Mucosa of descending colon (tissue), 3 donors: Measurements from ENCODE around the gene PHYKPL. TPM values are rescaled to one million over a fixed set of nuclear protein-coding genes. Genes with fewer than 3 reads are reported as not detected.

ENCODE experiments used
- ATAC-seq: fragments of 200-7000 bp; cut with Tn5 transposase; one replicate; pipeline ENCODE4 v1.9.1; 2020; ENCODE audit warnings: mild to moderate bottlenecking, moderate library complexity
- DNase-seq, 3 donors: peaks; one replicate each; pipeline ENCODE4 v3.0.0-alpha.2; 2020
- H3K36me3 ChIP-seq: fragments of 200-600 bp; one replicate; pipeline ENCODE4 v1.8.0; 2021; ENCODE audit warnings: low read depth, mild to moderate bottlenecking
- H3K4me1 ChIP-seq: fragments of 200-600 bp; one replicate; pipeline ENCODE4 v1.8.0; 2021; ENCODE audit warnings: low read depth, mild to moderate bottlenecking
- H3K4me3 ChIP-seq: fragments of 200-600 bp; one replicate; pipeline ENCODE4 v1.8.0; 2021; ENCODE audit warnings: mild to moderate bottlenecking
- H3K9me3 ChIP-seq: fragments of 200-600 bp; one replicate; pipeline ENCODE4 v1.8.0; 2021; ENCODE audit warnings: mild to moderate bottlenecking
- intact Hi-C, 2 donors: fragments of 100-400 bp; cut with DNase I in 1 of 2; cut with micrococcal nuclease in 1 of 2; formaldehyde crosslinking; loops; one replicate each; pipeline versions ENCODE4 v1.11.0 to v1.11.1; 2022; cut with DNase I, micrococcal nuclease
- total RNA-seq, 3 donors: library from RNA; stranded (reverse); fragmentation: NEBNext Ultra II Directional in 2 of 3; extraction: Animal tissue kit (Norgen Biotek cat#: 25700) in 2 of 3; gene quantifications; one replicate each; pipeline versions ENCODE4 v1.2.1 to v1.2.4, GENCODE V29; 2021 to 2023
- TF ChIP-seq, protein P1 (sequence below): fragments of 200-600 bp; IDR thresholded peaks from one replicate; pipeline ENCODE4 v1.8.0; 2022; ENCODE audit warnings: antibody characterized with exemption, mild to moderate bottlenecking
- donor health status: DM: no; HTN: no; CAD: no; lungs with moderate emphysema.
- donor health status: DM: no; HTN: no; CAD: no.
- donor health status: DM: no; HTN: yes; CAD: no.

The PHYKPL gene
- total RNA-seq, 3 donors from 2014 or later, result 179 to 331 (median 194) TPM

DNA sequence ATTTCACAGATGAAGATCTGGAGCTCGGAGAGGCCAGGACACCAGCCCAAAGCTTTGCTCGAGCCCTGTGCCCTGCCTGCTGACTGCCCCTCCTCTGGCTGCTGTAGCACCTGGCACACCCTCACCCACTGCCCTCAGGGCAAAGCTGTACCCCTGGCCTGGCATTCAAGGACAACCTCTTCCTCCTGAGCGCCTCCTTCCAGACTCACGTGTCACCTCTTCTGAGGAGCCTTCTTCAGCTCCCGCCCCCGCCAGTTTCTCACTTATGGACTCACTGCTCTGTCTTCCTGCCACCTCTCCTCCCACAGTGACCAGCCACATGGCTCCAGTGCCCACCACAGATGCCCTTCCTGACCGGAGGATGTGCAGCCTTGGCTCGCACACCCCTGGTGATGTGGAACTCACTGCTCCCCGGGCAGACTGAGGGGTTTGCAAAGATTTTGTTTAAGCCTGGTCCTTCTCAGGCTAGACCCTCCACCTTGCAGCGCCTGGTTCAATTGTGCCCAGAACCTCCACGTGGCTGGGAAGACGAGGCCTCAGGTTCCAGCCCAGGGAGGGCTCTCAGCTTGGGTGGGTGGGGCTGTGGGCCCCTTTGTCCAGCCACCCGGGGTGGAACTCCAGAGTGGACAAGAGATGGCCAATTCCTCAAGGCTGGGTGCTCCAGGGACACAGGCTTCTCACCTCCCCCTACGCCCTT is 46.6 kb upstream of the PHYKPL start:
- intact Hi-C loops, result loop anchor here in 1 of 2 donors (10.0 kb wide), 1 partner anchor 276 kb away; no protein-coding TSS in a partner anchor
- ATAC-seq, result no peak
- peak in 1 of 3 donors; percentile 19 for DNase-seq
- no peaks in the 10 kb centered on the region for H3K36me3 ChIP-seq
- no peak overlapping the region for H3K4me3 ChIP-seq
- H3K4me1 ChIP-seq, result no peaks in the 10 kb centered on the region
- TF ChIP-seq, protein P1, sequence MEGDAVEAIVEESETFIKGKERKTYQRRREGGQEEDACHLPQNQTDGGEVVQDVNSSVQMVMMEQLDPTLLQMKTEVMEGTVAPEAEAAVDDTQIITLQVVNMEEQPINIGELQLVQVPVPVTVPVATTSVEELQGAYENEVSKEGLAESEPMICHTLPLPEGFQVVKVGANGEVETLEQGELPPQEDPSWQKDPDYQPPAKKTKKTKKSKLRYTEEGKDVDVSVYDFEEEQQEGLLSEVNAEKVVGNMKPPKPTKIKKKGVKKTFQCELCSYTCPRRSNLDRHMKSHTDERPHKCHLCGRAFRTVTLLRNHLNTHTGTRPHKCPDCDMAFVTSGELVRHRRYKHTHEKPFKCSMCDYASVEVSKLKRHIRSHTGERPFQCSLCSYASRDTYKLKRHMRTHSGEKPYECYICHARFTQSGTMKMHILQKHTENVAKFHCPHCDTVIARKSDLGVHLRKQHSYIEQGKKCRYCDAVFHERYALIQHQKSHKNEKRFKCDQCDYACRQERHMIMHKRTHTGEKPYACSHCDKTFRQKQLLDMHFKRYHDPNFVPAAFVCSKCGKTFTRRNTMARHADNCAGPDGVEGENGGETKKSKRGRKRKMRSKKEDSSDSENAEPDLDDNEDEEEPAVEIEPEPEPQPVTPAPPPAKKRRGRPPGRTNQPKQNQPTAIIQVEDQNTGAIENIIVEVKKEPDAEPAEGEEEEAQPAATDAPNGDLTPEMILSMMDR, result no peak
- H3K9me3 ChIP-seq, result peaks cover 10% of the 10 kb centered on the region

DNA sequence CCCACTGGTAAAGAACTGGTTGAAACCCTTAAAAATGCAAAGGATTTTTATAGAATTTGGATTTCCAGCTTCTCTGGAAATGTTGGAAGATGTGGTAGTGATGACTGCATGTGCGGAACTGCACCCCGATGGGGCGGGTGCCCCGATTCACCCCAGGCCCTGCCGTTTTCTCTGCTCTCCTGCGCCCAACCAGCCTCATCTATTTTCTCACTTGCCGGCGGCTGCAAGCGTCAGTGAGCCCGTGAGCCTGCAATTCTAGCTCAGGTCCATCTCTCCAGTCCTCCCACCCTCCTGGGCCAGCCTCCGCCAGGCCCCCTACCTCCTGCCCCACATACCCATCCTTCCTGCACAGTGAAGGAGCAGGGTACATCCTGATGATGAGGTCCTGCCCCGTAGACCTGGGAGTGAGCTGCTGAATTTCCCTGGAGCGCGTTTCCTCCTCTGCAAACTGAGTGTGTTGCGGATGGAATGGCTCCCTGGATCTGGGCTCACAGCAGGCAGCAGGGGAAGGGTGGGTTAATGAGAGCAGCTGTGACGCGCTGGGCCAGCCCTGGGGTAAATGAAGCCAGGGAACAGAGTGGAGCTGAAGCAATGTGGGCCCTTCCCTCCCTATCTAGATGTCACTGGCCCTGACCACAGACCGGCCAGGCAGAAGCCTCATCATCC is 45.9 kb upstream of the PHYKPL start:
- H3K9me3 ChIP-seq, result peaks cover 3% of the 10 kb centered on the region

DNA sequence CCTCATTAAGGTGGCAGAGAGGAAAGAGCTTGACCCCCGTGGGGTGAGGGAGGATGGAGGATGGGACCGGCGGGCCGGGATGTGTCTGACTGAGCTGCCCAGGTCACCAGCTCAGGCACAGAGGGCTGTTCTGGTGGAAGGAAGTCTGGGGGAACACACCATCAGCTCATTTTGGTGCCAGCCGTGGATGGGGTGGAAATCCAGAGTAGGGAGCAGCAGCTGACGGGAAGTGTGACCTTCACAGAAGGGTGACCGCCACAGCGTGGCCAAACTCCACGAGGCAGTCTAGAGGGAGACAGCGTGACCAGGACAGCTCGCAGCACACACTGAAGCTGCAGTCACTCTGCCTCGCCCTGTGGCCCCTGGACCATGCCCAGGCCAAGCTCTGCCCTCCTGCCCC is 45.3 kb upstream of the PHYKPL start:
- no peak for ATAC-seq
- TF ChIP-seq, protein P1, result no peak
- Histone ChIP-seq H3K36me3 (no peaks in the 10 kb centered on the region), H3K9me3 (peaks cover 2% of the 10 kb centered on the region), H3K4me3 (no peak overlapping the region), H3K4me1 (no peaks in the 10 kb centered on the region)
- intact Hi-C loops, result loop anchor here in 1 of 2 donors (10.0 kb wide), 1 partner anchor 277 kb away; no protein-coding TSS in a partner anchor
- peak in 1 of 3 donors; percentile 21 for DNase-seq

More for the DNA sequence above, 45.9 kb upstream of the PHYKPL start:
- Histone ChIP-seq H3K4me3 (no peak overlapping the region), H3K36me3 (no peaks in the 10 kb centered on the region), H3K4me1 (no peaks in the 10 kb centered on the region)
- DNase-seq (peak in 1 of 3 donors; percentile 26), ATAC-seq (no peak)
- intact Hi-C loops, result loop anchor here in 1 of 2 donors (10.0 kb wide), 1 partner anchor 276 kb away; no protein-coding TSS in a partner anchor
- TF ChIP-seq, protein P1, result no peak

DNA sequence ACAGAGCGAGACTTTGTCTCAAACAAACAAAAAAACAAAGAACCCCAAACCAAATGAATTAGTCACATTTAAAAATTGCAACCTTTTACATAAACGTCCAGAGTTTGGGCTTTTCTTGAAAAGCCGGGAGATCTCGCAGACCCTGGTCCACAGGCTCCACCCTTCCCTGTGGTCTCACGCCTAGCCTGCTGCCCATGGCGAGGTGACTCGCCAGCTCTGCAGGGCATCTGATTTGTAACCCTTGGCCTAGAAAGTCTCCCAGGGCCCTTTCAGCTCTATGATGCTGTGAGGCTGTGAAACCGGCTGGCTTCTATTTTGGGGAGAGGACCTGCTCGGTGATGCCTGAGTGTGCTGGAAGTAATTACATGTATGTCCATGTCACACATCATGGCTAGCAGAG is 44.7 kb upstream of the PHYKPL start:
- no peak overlapping the region for H3K4me3 ChIP-seq
- TF ChIP-seq, protein P1, result no peak
- intact Hi-C loops, result loop anchor here in 1 of 2 donors (10.0 kb wide), 1 partner anchor 277 kb away; no protein-coding TSS in a partner anchor
- no peaks in the 10 kb centered on the region for H3K4me1 ChIP-seq
- ATAC-seq (no peak), DNase-seq (peak in 1 of 3 donors; percentile 5)
- no peaks in the 10 kb centered on the region for H3K36me3 ChIP-seq
- peaks cover 2% of the 10 kb centered on the region for H3K9me3 ChIP-seq

DNA sequence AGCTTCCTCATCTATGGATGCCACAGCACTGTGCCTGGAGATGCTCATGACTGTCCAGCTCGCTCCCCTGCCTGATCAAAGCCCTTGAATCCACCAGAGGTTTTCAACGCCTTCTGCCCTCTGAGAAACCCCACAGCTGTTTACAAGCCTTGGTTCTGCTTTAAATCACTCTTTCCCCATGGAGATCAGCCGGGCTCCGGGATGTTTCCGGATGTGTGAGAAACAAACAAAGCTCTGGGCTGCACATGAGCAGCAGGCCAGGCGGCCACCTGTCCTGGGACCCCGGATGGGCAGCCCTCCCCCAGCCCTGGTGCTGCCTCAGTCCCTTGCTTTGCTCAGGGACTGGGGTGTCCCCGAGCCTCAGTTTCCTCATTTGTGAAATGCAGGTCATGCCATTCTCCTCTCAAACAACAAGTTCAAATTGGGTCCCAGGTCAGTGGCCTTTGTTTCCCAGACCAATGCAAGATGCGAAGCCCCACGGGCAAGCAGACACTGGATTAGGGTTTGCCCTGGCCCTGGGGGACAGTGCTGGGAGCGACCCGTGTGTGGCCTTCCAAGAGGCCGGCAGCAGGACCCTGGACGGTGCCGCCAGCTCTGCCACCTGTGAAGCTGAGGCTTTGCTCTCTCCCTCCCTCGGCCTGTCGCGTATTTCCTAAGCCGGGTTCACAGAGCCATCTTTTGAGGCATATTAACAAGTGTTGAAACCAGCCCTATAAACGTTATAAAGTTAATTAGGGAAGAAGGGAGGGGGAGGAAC is 42.4 kb upstream of the PHYKPL start:
- peaks cover 2% of the 10 kb centered on the region for H3K9me3 ChIP-seq
- no peak overlapping the region for H3K4me3 ChIP-seq
- H3K36me3 ChIP-seq, result no peaks in the 10 kb centered on the region
- intact Hi-C loops, result loop anchor here in 1 of 2 donors (10.0 kb wide), 1 partner anchor 280 kb away; no protein-coding TSS in a partner anchor
- ATAC-seq, result no peak
- TF ChIP-seq, protein P1, result no peak
- no peaks in the 10 kb centered on the region for H3K4me1 ChIP-seq
- DNase-seq, result no peak
